GM18498 (cell line): ENCODE data around the gene ABCC10.
"Not testable (repeated sequence)": the region's sequence is repeated elsewhere in the genome, so short reads cannot be mapped to it uniquely, and the experiment has no call there.

Experiments used
- ATAC-seq: cut with Tn5 transposase; IDR thresholded peaks from one replicate; pipeline ENCODE4 v1.9.1; 2021; ENCODE audit warnings: mild to moderate bottlenecking, moderate library complexity; ENCODE audit not compliant: unreplicated experiment

Gene ABCC10

DNA sequence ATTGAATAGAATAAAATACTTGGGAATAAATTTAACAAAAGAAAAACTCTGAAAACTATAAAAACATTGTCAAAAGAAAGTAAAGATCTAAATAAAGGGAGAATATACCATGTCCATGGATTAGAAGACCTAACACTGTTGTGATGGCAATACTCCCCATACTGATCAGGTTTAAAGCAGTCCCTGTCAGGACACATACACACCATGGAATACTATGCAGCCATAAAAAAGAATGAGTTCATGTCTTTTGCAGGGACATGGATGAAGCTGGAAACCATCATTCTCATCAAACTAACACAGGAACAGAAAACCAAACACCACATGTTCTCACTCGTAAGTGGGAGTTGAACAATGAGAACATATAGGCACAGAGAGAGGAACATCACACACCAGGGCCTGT is 16.6 kb upstream of the ABCC10 start:
- ATAC-seq, result not testable (repeated sequence)

DNA sequence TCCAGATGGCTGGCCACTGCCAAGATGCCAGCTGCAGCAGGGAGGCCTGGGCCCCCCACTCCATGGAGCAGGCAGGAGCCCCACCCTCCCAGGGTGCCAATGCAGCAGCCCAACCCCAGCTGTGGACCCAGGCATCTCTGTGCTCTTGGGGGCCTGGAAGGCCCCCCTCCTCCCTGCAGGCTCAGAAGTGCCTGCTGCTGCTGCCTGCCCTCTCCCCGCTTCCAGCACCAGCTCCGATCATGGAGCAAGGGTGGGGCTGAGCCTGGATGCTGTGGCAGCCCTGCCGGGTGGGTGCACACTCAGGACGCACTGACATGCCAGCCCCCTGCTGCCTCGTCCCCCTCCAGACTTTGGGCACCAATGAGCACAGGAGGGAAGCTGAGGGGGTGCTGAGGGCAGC is 14.8 kb upstream of the ABCC10 start:
- no peak for ATAC-seq

GRCh38 chr6:43413002-43413401 is 14.3 kb upstream of the ABCC10 start:
- no peak for ATAC-seq

DNA sequence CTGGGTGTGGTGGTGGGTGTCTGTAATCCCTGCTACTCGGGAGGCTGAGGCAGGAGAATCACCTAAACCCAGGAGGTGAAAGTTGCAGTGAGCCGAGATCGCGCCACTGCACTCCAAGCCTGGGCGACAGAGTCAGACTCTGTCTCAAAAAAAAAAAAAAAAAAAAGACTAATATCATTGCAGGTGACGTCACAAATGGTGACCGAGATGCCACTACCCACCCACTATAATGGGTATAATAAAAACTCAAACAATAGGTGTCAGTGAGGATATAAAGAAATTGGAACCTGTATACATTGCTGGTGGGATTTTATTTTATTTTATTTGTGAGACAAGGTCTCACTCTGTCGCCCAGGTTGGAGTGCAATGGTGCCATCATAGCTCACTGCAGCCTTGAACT is 12.1 kb upstream of the ABCC10 start:
- ATAC-seq, result not testable (repeated sequence)

- no peak for ATAC-seq
Measured at GRCh38 chr6:43416935-43417334, 10.4 kb upstream of the ABCC10 start.

DNA sequence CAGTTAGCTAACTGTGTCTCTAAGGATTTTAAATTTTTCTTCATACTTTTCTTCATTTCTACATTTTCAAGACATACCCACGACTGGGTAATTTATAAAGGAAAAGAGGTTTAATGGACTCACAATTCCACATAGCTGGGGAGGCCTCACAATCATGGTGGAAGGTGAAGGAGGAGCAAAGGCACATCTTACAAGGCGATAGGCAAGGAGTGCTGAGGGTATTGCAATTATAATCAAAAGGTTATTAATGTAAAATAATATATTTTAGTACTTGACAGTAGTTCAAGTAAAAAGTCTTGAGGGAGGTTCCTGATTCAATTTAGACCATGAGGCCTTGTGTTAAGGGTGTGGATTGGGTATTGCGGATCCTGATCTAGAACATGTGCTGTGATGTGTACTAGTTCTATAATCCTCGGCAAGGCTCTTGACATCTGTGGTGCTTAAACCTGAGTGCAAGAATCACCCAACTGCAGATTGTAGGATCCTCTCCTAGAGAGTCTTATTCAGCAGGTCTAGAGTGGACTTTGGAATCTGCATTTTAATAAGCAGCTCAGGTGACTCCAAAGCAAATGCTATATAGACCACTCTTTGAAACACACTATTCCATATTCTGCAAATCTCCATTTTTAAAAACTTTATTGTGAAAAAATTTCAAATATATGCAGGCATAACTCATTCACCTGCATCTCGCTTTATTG is 7.2 kb upstream of the ABCC10 start:
- ATAC-seq, result no peak

GRCh38 chr6:43421831-43422230 is 5.5 kb upstream of the ABCC10 start:
- no peak for ATAC-seq

DNA sequence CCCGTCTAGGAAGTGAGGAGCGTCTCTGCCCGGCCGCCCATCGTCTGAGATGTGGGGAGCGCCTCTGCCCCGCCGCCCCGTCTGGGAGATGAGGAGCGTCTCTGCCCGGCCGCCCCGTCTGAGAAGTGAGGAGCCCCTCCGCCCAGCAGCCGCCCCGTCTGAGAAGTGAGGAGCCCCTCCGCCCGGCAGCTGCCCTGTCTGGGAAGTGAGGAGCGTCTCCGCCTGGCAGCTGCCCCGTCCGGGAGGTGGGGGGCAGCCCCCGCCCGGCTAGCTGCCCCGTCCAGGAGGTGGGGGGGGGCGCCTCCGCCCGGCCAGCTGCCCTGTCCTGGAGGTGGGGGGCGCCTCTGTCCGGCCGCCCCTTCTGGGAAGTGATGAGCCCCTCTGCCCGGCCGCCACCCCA is 2.3 kb upstream of the ABCC10 start:
- ATAC-seq, result not testable (repeated sequence)

- ATAC-seq, result no peak
Measured at GRCh38 chr6:43426928-43427405, 374 bp upstream of the ABCC10 start.

GRCh38 chr6:43428112-43428570 is 800 bp downstream of the ABCC10 start:
- no peak for ATAC-seq

DNA sequence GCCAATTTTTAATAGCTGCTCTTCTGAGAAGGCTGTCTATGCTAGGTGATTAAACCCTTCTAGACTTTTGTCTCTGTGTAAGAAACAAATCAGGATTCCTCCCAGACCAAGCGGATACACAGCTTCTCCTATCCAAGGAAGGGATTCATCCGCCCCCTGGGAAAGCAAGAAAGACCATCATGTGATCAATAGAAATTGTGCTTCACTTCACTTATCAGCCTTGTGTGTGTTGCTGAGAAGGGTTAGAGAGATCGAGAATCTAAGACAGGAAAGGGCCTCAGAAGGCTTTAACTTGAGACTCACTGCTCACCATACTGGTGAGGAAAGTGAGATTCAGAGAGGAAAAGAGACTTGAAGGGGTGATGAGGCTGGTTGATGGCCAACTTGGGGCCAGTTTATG is 1.5 kb downstream of the ABCC10 start:
- no peak for ATAC-seq

GRCh38 chr6:43432009-43432945 is 4.9 kb downstream of the ABCC10 start:
- ATAC-seq, result no peak

- no peak for ATAC-seq
Measured at GRCh38 chr6:43433148-43433547, 5.8 kb downstream of the ABCC10 start.

GRCh38 chr6:43434001-43434840 is 6.9 kb downstream of the ABCC10 start:
- ATAC-seq, result no peak

GRCh38 chr6:43434943-43435342 is 7.6 kb downstream of the ABCC10 start:
- no peak for ATAC-seq

DNA sequence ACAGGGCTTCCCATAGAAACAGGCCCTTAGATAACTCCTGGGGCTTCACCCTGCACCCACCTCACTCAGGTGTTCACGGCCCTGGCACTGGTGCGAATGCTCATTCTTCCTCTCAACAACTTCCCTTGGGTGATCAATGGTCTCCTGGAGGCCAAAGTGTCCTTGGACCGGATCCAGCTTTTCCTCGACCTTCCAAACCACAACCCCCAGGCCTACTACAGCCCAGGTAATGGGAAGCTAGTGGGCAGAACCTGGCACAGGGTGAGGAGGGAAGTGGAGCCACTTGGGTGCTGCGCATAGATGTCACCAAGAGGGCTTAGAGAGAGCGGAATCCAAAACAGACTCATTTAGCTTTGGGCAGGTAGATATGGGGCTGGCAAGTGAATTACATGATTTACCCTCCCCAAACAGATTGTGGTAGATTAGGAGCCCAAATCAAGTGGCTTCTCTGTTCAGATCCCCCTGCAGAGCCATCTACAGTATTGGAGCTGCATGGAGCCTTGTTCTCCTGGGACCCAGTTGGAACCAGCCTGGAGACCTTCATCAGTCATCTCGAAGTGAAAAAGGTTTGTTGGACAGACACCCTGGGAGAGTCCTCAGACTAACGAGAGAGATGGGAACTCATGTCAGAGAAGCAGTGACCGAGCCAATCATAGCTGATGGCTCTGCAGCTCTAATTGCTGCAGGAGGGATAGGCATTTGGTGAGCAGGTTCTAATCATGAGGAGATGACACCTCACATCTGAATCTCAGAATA is 8.5 kb downstream of the ABCC10 start:
- ATAC-seq, result no peak

DNA sequence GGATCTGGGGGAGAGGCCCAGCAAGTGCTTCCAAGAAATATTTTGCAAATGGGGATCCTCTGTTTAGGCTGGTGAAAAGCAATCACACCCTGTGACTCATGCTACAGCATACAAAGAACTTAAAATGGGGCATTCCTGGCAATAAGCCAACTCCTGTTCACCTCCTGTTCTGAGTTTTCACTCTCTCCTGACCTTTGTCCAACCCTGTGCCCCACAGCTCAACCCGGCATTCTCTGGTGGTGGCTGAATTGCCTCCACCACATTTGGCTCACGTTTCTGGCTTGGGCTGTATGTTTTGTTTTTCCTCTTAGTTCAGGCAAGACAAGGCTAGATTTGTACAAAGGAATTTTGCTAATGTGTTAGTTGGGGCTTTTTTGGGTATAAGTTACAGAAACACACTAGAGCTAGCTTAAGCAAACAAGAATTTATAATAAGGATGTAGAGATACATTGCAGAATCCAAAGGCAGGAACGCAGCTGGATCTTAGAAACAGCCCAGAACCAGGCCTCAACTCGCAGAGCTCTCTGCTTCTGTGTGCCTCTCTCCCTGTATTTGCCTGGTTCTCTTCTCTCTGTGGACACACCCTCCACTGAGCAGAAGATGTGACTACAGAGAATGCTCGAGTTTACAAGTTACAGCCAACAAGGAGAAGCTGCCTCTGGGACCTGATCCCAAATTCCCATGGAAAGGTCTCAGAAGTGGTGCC is 9.4 kb downstream of the ABCC10 start:
- ATAC-seq, result no peak

- ATAC-seq, result no peak
Measured at GRCh38 chr6:43437700-43438099, 10.4 kb downstream of the ABCC10 start.

- ATAC-seq, result no peak
Measured at GRCh38 chr6:43442935-43443334, 15.6 kb downstream of the ABCC10 start.

- no peak for ATAC-seq
Measured at GRCh38 chr6:43444036-43444435, 16.7 kb downstream of the ABCC10 start.
